Stomach (tissue), 9 donors: Measurements from ENCODE around the gene TENM4. TPM values are rescaled to one million over a fixed set of nuclear protein-coding genes. Genes with fewer than 3 reads are reported as not detected.
A peak's percentile ranks its signal among the peaks of the same experiment; 100 is the strongest.

Experiments
- DNase-seq, 2 donors: peaks; one replicate each; pipeline versions ENCODE4 v3.0.0 to v3.0.0-alpha.2; 2013 to 2019
- H3K27ac ChIP-seq, 5 donors: fragments of 200-600 bp in 4 of 5; sonication (generic) in 4 of 5; one replicate each; pipeline ENCODE4 v1.5.1; 2013 to 2019; ENCODE audit warnings: mild to moderate bottlenecking in 1 of 5, moderate library complexity in 1 of 5
- H3K27me3 ChIP-seq, 3 donors: fragments of 200-600 bp; sonication (generic); one replicate each; pipeline ENCODE4 v1.5.1; 2017 to 2019; ENCODE audit warnings: mixed run types in 1 of 3
- H3K36me3 ChIP-seq, 4 donors: fragments of 200-600 bp; sonication (generic); 1 replicate in 3 of 4; 2 replicates in 1 of 4; pipeline ENCODE4 v1.5.1; 2016 to 2019
- H3K4me1 ChIP-seq, 4 donors: fragments of 200-600 bp; sonication (generic); one replicate each; pipeline ENCODE4 v1.5.1; 2016 to 2019
- H3K4me3 ChIP-seq, 4 donors: fragments of 200-600 bp; sonication (generic) in 3 of 4; one replicate each; pipeline ENCODE4 v1.5.1; 2016 to 2019; ENCODE audit warnings: mild to moderate bottlenecking in 1 of 4
- H3K9me3 ChIP-seq, 4 donors: fragments of 200-600 bp; sonication (generic); one replicate each; pipeline ENCODE4 v1.5.1; 2016 to 2019
- EP300 ChIP-seq: sonication (generic); formaldehyde crosslinking; IDR thresholded peaks from one replicate; pipeline ENCODE4 v1.6.1; 2017; ENCODE audit warnings: antibody characterized with exemption
- POLR2A ChIP-seq, 4 donors: fragments of 450-650 bp; IDR thresholded peaks; one replicate each; pipeline ENCODE4 v1.6.1; 2016; ENCODE audit warnings: antibody characterized with exemption in 4 of 4, control low read depth in 2 of 4, mild to moderate bottlenecking in 1 of 4, moderate library complexity in 1 of 4
- POLR2AphosphoS5 ChIP-seq, 3 donors: sonication (generic); formaldehyde crosslinking; IDR thresholded peaks; one replicate each; pipeline ENCODE4 v1.6.1; 2016; ENCODE audit warnings: antibody characterized with exemption in 3 of 3
- WGBS, 5 donors: extraction: QIAGEN DNeasy Blood & Tissue Kit in 3 of 5; methylation state at CpG; one replicate each; pipeline versions ENCODE4 v1.1.5 to v1.1.7; 2013 to 2018; 5-methylcytosine and 5-hydroxymethylcytosine counted together
- intact Hi-C: fragments of 100-400 bp; cut with DNase I; formaldehyde crosslinking; loops from one replicate; pipeline ENCODE4 v1.15.1; 2023; ENCODE audit warnings: low total_unique reads
- polyA plus RNA-seq, 3 donors: library from polyadenylated mRNA; stranded (reverse); fragments of 200-250 nt; gene quantifications; one replicate each; pipeline ENCODE4 v1.2.3, GENCODE V29; 2013
- total RNA-seq, 5 donors: library from RNA; depleted of rRNA; stranded (reverse); fragments of >200 nt; gene quantifications; one replicate each; pipeline versions ENCODE4 v1.1.0 to v1.2.3, GENCODE V29; 2014 to 2016
- TF ChIP-seq, protein P1 (sequence below), 7 experiments: fragments of 450-650 bp in 4 of 7; fragments of 200-600 bp in 3 of 7; sonication (generic) in 3 of 7; IDR thresholded peaks; one replicate each; pipeline ENCODE4 v1.5.1; 2016 to 2019; ENCODE audit warnings: antibody characterized with exemption in 7 of 7, control low read depth in 2 of 7, mild to moderate bottlenecking in 1 of 7
- donor health status: healthy with polysubstance abuse.
- donor health status: Bipolar disorder and iron deficiency.
- donor health status: healthy.

Gene TENM4
- total and polyA plus RNA-seq, 8 donors, result 0.06 to 13.2 (median 0.87) TPM; not detected in 1

- Histone ChIP-seq H3K4me3 (no peak overlapping the region), H3K27me3 (no peaks in the 10 kb centered on the region), H3K4me1 (peaks cover 0 to 28% (median 16%) of the 10 kb centered on the region in 4 donors), H3K36me3 (no peaks in the 10 kb centered on the region), H3K9me3 (peaks cover 0 to 6% (median 6%) of the 10 kb centered on the region in 4 donors), H3K27ac (no peak overlapping the region)
- no peak for DNase-seq
- WGBS, 5 donors, result 78 to 88% (median 78%) methylated on average over 1 of the region's 1 CpG
- intact Hi-C loops, result no loop called here
- TF ChIP-seq POLR2AphosphoS5 (IDR thresholded peaks at IDR 0.05), result no peak
- TF ChIP-seq, protein P1, sequence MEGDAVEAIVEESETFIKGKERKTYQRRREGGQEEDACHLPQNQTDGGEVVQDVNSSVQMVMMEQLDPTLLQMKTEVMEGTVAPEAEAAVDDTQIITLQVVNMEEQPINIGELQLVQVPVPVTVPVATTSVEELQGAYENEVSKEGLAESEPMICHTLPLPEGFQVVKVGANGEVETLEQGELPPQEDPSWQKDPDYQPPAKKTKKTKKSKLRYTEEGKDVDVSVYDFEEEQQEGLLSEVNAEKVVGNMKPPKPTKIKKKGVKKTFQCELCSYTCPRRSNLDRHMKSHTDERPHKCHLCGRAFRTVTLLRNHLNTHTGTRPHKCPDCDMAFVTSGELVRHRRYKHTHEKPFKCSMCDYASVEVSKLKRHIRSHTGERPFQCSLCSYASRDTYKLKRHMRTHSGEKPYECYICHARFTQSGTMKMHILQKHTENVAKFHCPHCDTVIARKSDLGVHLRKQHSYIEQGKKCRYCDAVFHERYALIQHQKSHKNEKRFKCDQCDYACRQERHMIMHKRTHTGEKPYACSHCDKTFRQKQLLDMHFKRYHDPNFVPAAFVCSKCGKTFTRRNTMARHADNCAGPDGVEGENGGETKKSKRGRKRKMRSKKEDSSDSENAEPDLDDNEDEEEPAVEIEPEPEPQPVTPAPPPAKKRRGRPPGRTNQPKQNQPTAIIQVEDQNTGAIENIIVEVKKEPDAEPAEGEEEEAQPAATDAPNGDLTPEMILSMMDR (IDR thresholded peaks at IDR 0.05), result no peak
- no peak for TF ChIP-seq POLR2A (IDR thresholded peaks at IDR 0.05)
- TF ChIP-seq EP300, result no peak
Observed at GRCh38 chr11:79415411-79415810, 25.4 kb downstream of the TENM4 start.

- peaks cover 0 to 28% (median 16%) of the 10 kb centered on the region in 4 donors for H3K4me1 ChIP-seq
- H3K27ac ChIP-seq, result peak overlapping the region in 2 of 5 donors; percentile 22 to 40
- TF ChIP-seq, protein P1 (IDR thresholded peaks at IDR 0.05), result no peak
- intact Hi-C loops, result no loop called here
- peaks cover 0 to 6% (median 6%) of the 10 kb centered on the region in 4 donors for H3K9me3 ChIP-seq
- WGBS, 5 donors, result 34 to 75% (median 63%) methylated on average over 8 of the region's 8 CpGs
- no peaks in the 10 kb centered on the region for H3K36me3 ChIP-seq
- no peak overlapping the region for H3K4me3 ChIP-seq
- no peak for DNase-seq
- H3K27me3 ChIP-seq, result no peaks in the 10 kb centered on the region
Observed at GRCh38 chr11:79414644-79415317, 26.0 kb downstream of the TENM4 start.

GRCh38 chr11:79414041-79414440 lies 26.8 kb downstream of the TENM4 start:
- Histone ChIP-seq H3K27me3 (no peaks in the 10 kb centered on the region), H3K4me3 (no peak overlapping the region), H3K9me3 (peaks cover 0 to 6% (median 6%) of the 10 kb centered on the region in 4 donors), H3K36me3 (no peaks in the 10 kb centered on the region), H3K27ac (peak overlapping the region in 1 of 5 donors; percentile 40), H3K4me1 (peaks cover 0 to 28% (median 16%) of the 10 kb centered on the region in 4 donors)
- WGBS, 5 donors, result 63 to 87% (median 83%) methylated on average over 3 of the region's 3 CpGs
- DNase-seq, result no peak
- no peak for TF ChIP-seq EP300
- TF ChIP-seq POLR2AphosphoS5 (IDR thresholded peaks at IDR 0.05), result no peak
- no peak for TF ChIP-seq POLR2A (IDR thresholded peaks at IDR 0.05)
- TF ChIP-seq, protein P1 (IDR thresholded peaks at IDR 0.05), result no peak
- intact Hi-C loops, result no loop called here

DNA sequence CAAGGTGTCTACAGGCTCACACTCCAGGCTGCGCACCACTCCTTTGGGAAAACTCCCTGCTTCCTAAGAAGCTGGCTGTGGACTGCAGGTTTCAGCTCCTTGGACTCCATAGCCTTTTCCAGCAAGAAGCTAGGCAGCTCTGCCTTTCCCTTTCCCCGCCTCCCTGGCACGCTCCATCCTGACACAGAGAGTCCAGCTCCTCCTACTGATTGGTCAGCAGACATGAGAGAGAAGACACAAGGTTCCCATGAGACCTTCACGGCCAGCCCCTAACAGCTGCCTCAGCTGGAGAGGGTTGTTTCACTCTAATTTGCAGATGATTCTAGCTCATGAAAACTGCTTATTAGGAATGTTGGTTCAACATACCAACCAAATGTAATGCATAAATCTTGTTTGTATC lies 27.6 kb downstream of the TENM4 start:
- intact Hi-C loops, result no loop called here
- H3K9me3 ChIP-seq, result peaks cover 0 to 6% (median 6%) of the 10 kb centered on the region in 4 donors
- 7 to 29% (median 25%) methylated on average over 4 of the region's 4 CpGs for WGBS, 5 donors

More for the DNA sequence above, 27.6 kb downstream of the TENM4 start:
- no peak for TF ChIP-seq POLR2A (IDR thresholded peaks at IDR 0.05)
- TF ChIP-seq EP300, result no peak
- TF ChIP-seq, protein P1 (IDR thresholded peaks at IDR 0.05), result no peak
- TF ChIP-seq POLR2AphosphoS5 (IDR thresholded peaks at IDR 0.05), result no peak
- no peaks in the 10 kb centered on the region for H3K27me3 ChIP-seq
- DNase-seq, result peak; percentile 42 to 94
- H3K27ac ChIP-seq, result no peak overlapping the region
- peaks cover 0 to 28% (median 16%) of the 10 kb centered on the region in 4 donors for H3K4me1 ChIP-seq
- H3K36me3 ChIP-seq, result no peaks in the 10 kb centered on the region
- H3K4me3 ChIP-seq, result no peak overlapping the region
